HCT116 (cell line): ENCODE data around the gene EPHA6. TPM values are rescaled to one million over a fixed set of nuclear protein-coding genes. Genes with fewer than 3 reads are reported as not detected.

Experiments
- ATAC-seq: fragments of 200-7000 bp; cut with Tn5 transposase; 2 replicates; pipeline ENCODE4 v1.9.1; 2020; ENCODE audit warnings: mild to moderate bottlenecking, moderate library complexity
- BruUV-seq: library from RNA; stranded (reverse); fragments of 400-500 nt; replicated peaks from 2 replicates; lab custom pipeline; 2021; lab: Mats Ljungman, UMichigan
- CTCF ChIA-PET: fragments of 300-600 bp; sonication (Branson Sonifier 250); formaldehyde crosslinking; loops from one replicate; lab custom pipeline; 2021; ENCODE audit warnings: antibody characterized with exemption; lab: Charles Lee
- POLR2A ChIA-PET: fragments of 300-600, 350-600 bp; sonication (Branson Sonifier 250); formaldehyde crosslinking; loops from one replicate; lab custom pipeline; 2021; ENCODE audit warnings: antibody characterized with exemption; lab: Charles Lee
- RAD21 ChIA-PET, 2 experiments: fragments of 300-600 bp; sonication (Branson Sonifier 250); formaldehyde crosslinking; loops; one replicate each; lab custom pipeline; 2023; ENCODE audit warnings: low total read pairs in 2 of 2; ENCODE audit not compliant: uncharacterized antibody in 2 of 2, unreplicated experiment in 2 of 2, low non-redundant PET in 1 of 2; lab: Charles Lee
- DNase-seq: peaks from one replicate; pipeline ENCODE4 v3.0.0-alpha.2; 2010; ENCODE audit warnings: low read depth, low spot score
- H2AFZ ChIP-seq: fragments of 200-600 bp; shearing (Covaris generic), sonication (generic); 2 replicates; pipeline ENCODE4 v1.6.1; 2017; ENCODE audit warnings: low read depth, mixed run types, mixed read lengths, antibody characterized with exemption, low read length; ENCODE audit not compliant: poor library complexity, severe bottlenecking
- H3K27ac ChIP-seq: 2 replicates; pipeline ENCODE4 v1.5.1; 2012; ENCODE audit warnings: low read depth, low read length
- H3K27me3 ChIP-seq: fragments of 200-600 bp; sonication (generic); 2 replicates; pipeline ENCODE4 v1.6.1; 2016; ENCODE audit warnings: mixed run types, low read length, mixed read lengths; ENCODE audit not compliant: insufficient read depth
- H3K36me3 ChIP-seq, 2 experiments: fragments of 200-500 bp in 1 of 2; fragments of 200-600 bp in 1 of 2; sonication (Bioruptor generic) in 1 of 2; sonication (generic) in 1 of 2; 2 replicates each; pipeline versions ENCODE4 v1.5.1 to v1.6.1; 2014 to 2016; ENCODE audit warnings: low read length in 2 of 2, inconsistent platforms in 1 of 2, mixed read lengths in 1 of 2, mixed run types in 1 of 2; ENCODE audit not compliant: insufficient read depth in 2 of 2, control insufficient read depth in 1 of 2
- H3K4me1 ChIP-seq, 2 experiments: fragments of 200-600 bp in 1 of 2; sonication (generic) in 1 of 2; 2 replicates each; pipeline versions ENCODE4 v1.5.1 to v1.6.1; 2012 to 2017; ENCODE audit warnings: low read length in 2 of 2, inconsistent platforms in 1 of 2, mild to moderate bottlenecking in 1 of 2, mixed read lengths in 1 of 2, mixed run types in 1 of 2, moderate library complexity in 1 of 2; ENCODE audit not compliant: insufficient read depth in 2 of 2, control insufficient read depth in 1 of 2
- H3K4me2 ChIP-seq: fragments of 200-600 bp; sonication (generic); 2 replicates; pipeline ENCODE4 v1.6.1; 2017; ENCODE audit warnings: mixed run types, low read length, mixed read lengths
- H3K4me3 ChIP-seq, 2 experiments: fragments of 200-600 bp in 1 of 2; sonication (generic) in 1 of 2; replicated peaks in 1 of 2; 2 replicates each; pipeline ENCODE4 v1.5.1; 2011 to 2016; ENCODE audit warnings: low read length in 2 of 2, control low read depth in 1 of 2, low read depth in 1 of 2, mild to moderate bottlenecking in 1 of 2, mixed read lengths in 1 of 2, mixed run types in 1 of 2
- H3K79me2 ChIP-seq: fragments of 200-600 bp; sonication (generic); 2 replicates; pipeline ENCODE4 v1.6.1; 2017; ENCODE audit warnings: mild to moderate bottlenecking, mixed run types, low read length, moderate library complexity, mixed read lengths; ENCODE audit not compliant: insufficient read depth
- H3K9ac ChIP-seq: fragments of 200-600 bp; sonication (generic); 2 replicates; pipeline ENCODE4 v1.6.1; 2016; ENCODE audit warnings: low read length, mixed read lengths
- H3K9me2 ChIP-seq: fragments of 200-600 bp; sonication (generic), shearing (Covaris generic); 2 replicates; pipeline ENCODE4 v1.6.1; 2017; ENCODE audit warnings: mixed run types, mild to moderate bottlenecking, moderate library complexity; ENCODE audit not compliant: insufficient read depth
- H3K9me3 ChIP-seq, 2 experiments: fragments of 200-500 bp in 1 of 2; fragments of 200-600 bp in 1 of 2; sonication (Bioruptor generic) in 1 of 2; sonication (generic) in 1 of 2; 2 replicates each; pipeline ENCODE4 v1.6.1; 2014 to 2017; ENCODE audit warnings: low read length in 2 of 2, mixed read lengths in 2 of 2, inconsistent platforms in 1 of 2, low read depth in 1 of 2, mild to moderate bottlenecking in 1 of 2, mixed run types in 1 of 2, moderate library complexity in 1 of 2; ENCODE audit not compliant: control insufficient read depth in 1 of 2, insufficient read depth in 1 of 2
- H4K20me1 ChIP-seq: fragments of 200-600 bp; sonication (generic), shearing (Covaris generic); 2 replicates; pipeline ENCODE4 v1.6.1; 2017; ENCODE audit warnings: mixed run types, mild to moderate bottlenecking, moderate library complexity; ENCODE audit not compliant: insufficient read depth
- CEBPB ChIP-seq: IDR thresholded peaks from 2 replicates; pipeline ENCODE4 v1.6.1; 2012; ENCODE audit warnings: low read depth
- EZH2 ChIP-seq: fragments of 200-600 bp; sonication (generic); IDR thresholded peaks from 2 replicates; pipeline ENCODE4 v1.6.1; 2017; ENCODE audit warnings: antibody characterized with exemption, mixed run types
- EZH2phosphoT487 ChIP-seq: fragments of 200-600 bp; IDR thresholded peaks from 2 replicates; pipeline ENCODE4 v1.6.1; 2018; ENCODE audit warnings: antibody characterized with exemption, borderline replicate concordance
- FOSL1 ChIP-seq: IDR thresholded peaks from 2 replicates; pipeline ENCODE4 v1.6.1; 2012; ENCODE audit warnings: low read depth
- RAD21 ChIP-seq: IDR thresholded peaks from 2 replicates; pipeline ENCODE4 v1.6.1; 2012; ENCODE audit warnings: low read depth, mild to moderate bottlenecking
- ZNF274 ChIP-seq: fragments of 200-500 bp; sonication (Bioruptor generic); IDR thresholded peaks from 2 replicates; pipeline ENCODE4 v1.6.1; 2014; ENCODE audit warnings: mild to moderate bottlenecking, low read depth, low read length, inconsistent platforms
- intact Hi-C: fragments of 100-400 bp; cut with micrococcal nuclease; formaldehyde crosslinking; loops from 2 replicates; pipeline ENCODE4 v1.10.0; 2022
- total RNA-seq: library from RNA; stranded (reverse); gene quantifications from one replicate; pipeline ENCODE4 v1.2.1, GENCODE V29; 2021; ENCODE audit not compliant: unreplicated experiment
- TF ChIP-seq, protein P1 (sequence below): IDR thresholded peaks from 2 replicates; pipeline ENCODE4 v1.6.1; 2011; ENCODE audit warnings: mild to moderate bottlenecking, low read length, moderate library complexity; ENCODE audit not compliant: insufficient replicate concordance; ENCODE audit errors: extremely low read depth
- TF ChIP-seq, protein P2 (sequence below): IDR thresholded peaks from 2 replicates; pipeline ENCODE4 v1.6.1; 2012

EPHA6 gene
- total RNA-seq, 1 experiment from 2014 or later, result not detected

DNA sequence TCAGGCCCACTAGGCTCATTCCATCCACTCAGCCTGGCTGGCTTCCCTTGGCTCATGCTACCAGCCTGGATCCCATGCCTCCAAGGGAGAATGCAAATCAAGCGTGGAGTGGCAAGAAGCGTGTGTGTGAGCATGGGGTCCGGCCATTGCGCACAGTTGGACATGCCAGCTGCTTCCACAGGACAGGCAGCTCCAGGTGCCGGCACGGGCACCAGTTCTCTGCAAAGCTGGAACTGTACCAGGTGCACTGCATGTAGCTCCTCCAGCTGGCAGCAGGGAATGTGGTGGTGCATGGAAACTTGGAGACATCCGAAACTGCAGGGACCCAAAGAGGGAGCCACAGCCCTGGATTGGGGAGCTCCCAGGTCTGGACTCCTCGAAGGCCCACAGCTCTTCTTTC, 449.8 kb downstream of the EPHA6 start (continued):
- TF ChIP-seq CEBPB, result no peak
- TF ChIP-seq EZH2phosphoT487, result no peak
- no peak for TF ChIP-seq ZNF274
- TF ChIP-seq, all 23 proteins: peak for 0

DNA sequence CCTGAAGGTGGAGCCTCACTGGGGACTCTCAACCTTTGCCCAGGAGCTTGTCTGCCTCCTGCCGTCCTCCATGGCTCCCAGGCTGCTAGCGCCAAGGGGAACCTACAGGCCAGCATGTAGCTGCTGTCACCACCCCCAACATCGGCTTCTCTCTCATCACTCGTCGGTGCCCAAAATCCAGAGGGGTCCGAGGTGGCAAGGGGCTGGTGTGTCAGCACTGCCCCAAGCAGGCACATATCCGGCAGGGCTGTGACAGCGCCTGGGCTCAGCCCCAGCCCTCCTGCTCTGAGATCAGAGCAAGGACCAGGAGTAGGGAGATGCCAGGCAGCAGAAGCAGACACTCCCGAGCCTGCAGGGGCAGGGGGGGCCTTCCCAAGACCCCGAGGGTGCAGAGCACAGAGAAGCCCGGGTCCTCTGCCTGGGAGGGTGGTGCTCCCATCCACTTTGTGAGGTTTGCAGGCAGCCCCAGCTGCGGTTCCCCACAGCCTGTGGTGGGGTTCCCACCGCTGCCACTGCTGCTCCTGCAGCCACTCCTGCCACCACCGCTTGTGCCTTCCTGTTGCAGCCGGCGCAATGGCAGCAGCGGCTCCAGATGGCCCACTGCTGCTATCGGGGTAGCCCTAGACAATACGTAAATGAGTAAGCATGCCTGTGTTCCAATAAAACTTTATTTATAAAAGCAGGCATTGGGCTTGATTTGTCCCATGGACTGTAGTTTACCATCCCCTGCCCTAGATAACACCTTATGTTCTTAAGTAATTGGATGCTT, 451.0 kb downstream of the EPHA6 start:
- H4K20me1 ChIP-seq, result no peaks in the 10 kb centered on the region
- peaks cover 0 to 30% of the 10 kb centered on the region in 2 experiments; a peak in 2 of 4 replicates for H3K9me3 ChIP-seq
- ATAC-seq (no peak), DNase-seq (no peak)
- RAD21 ChIA-PET, result no interaction called here
- H3K4me3 ChIP-seq, result no peak overlapping the region
- no peaks in the 10 kb centered on the region for H3K36me3 ChIP-seq
- CTCF ChIA-PET, result no interaction called here
- H3K4me1 ChIP-seq, result no peaks in the 10 kb centered on the region
- H2AFZ ChIP-seq, result no peak overlapping the region
- POLR2A ChIA-PET, result no interaction called here
- no peak for TF ChIP-seq EZH2
- H3K27me3 ChIP-seq, result no peaks in the 10 kb centered on the region
- no peak overlapping the region for H3K27ac ChIP-seq
- no peaks in the 10 kb centered on the region for H3K9me2 ChIP-seq
- no peaks in the 10 kb centered on the region for H3K79me2 ChIP-seq
- intact Hi-C loops, result no loop called here
- H3K9ac ChIP-seq, result no peak overlapping the region
- no TSS peak for BruUV-seq
- H3K4me2 ChIP-seq, result no peak overlapping the region

DNA sequence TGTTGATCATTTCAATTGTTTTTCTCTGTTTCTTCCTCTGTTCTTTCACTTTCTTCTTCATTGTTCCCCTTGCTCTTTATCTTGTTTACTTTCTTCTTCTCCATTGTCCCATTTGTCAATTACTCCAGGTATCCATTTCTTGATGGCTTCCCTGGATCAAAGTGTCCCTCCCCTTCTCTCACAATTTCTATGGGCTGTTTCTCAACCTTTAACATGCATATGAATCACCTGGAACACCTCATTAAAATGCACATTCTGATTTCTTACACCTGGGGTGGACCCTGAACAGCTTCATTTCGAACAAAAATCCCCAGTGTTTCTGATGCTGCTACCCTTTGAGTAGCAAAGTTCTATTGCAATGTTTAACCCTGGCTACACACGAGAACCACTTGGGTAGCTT, 454.8 kb downstream of the EPHA6 start:
- RAD21 ChIA-PET, result no interaction called here

More for the DNA sequence above, 454.8 kb downstream of the EPHA6 start:
- DNase-seq (no peak), ATAC-seq (no peak)
- H3K9me2 ChIP-seq, result no peaks in the 10 kb centered on the region
- no peak overlapping the region for H3K4me2 ChIP-seq
- H3K4me3 ChIP-seq, result no peak overlapping the region
- no peak overlapping the region for H2AFZ ChIP-seq
- H3K27me3 ChIP-seq, result no peaks in the 10 kb centered on the region
- CTCF ChIA-PET, result no interaction called here
- BruUV-seq, result no TSS peak
- no peaks in the 10 kb centered on the region for H3K36me3 ChIP-seq
- no peak overlapping the region for H3K27ac ChIP-seq
- H3K4me1 ChIP-seq, result no peaks in the 10 kb centered on the region
- intact Hi-C loops, result no loop called here
- no peak overlapping the region for H3K9ac ChIP-seq
- TF ChIP-seq RAD21 (no peak), FOSL1 (no peak), EZH2 (no peak)
- TF ChIP-seq, protein P1, sequence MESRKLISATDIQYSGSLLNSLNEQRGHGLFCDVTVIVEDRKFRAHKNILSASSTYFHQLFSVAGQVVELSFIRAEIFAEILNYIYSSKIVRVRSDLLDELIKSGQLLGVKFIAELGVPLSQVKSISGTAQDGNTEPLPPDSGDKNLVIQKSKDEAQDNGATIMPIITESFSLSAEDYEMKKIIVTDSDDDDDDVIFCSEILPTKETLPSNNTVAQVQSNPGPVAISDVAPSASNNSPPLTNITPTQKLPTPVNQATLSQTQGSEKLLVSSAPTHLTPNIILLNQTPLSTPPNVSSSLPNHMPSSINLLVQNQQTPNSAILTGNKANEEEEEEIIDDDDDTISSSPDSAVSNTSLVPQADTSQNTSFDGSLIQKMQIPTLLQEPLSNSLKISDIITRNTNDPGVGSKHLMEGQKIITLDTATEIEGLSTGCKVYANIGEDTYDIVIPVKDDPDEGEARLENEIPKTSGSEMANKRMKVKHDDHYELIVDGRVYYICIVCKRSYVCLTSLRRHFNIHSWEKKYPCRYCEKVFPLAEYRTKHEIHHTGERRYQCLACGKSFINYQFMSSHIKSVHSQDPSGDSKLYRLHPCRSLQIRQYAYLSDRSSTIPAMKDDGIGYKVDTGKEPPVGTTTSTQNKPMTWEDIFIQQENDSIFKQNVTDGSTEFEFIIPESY, result no peak
- TF ChIP-seq, protein P2, sequence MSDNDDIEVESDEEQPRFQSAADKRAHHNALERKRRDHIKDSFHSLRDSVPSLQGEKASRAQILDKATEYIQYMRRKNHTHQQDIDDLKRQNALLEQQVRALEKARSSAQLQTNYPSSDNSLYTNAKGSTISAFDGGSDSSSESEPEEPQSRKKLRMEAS, result no peak
- peaks cover 0 to 24% of the 10 kb centered on the region in 2 experiments; a peak in 2 of 4 replicates for H3K9me3 ChIP-seq
- H4K20me1 ChIP-seq, result no peaks in the 10 kb centered on the region
- POLR2A ChIA-PET, result no interaction called here
- H3K79me2 ChIP-seq, result no peaks in the 10 kb centered on the region
